ENCODE results near the gene ERC2. TPM values are rescaled to one million over a fixed set of nuclear protein-coding genes. Genes with fewer than 3 reads are reported as not detected.

ERC2 gene
- total RNA-seq, 1 donor from 2014 or later, result 7.4 TPM

DNA sequence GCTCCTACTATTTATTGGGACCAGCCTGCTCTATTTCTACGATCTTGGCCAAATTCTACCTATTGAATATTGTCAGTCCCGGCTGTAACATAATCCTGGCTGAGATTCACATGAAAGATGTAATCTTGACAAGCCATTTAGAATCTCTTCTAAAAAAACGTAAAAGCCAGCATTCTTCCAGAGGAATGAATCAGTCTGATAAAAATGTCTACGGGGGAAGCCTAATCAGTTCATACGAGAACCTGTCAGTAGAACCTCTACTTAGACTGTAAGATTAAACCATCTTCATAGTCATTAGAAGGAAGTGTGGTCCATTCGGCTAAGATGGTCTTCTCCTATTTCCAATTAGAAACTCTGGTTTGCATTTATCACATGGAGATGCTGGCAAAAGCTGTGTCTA lies 833.9 kb downstream of the ERC2 start:
- Histone ChIP-seq H3K4me3 (ENCODE audit: insufficient read depth, low read depth, low read length) (no peak overlapping the region), H4K20me1 (ENCODE audit: insufficient read depth, low read length) (no peaks in the 10 kb centered on the region), H3K27ac (ENCODE audit: low read depth, low read length) (no peak overlapping the region), H3K4me2 (ENCODE audit: low read length) (peak overlapping the region; percentile 1), H3K27me3 (ENCODE audit: insufficient read depth, low read length) (no peaks in the 10 kb centered on the region), H3K4me1 (ENCODE audit: insufficient read depth, low read length) (no peaks in the 10 kb centered on the region), H3K79me2 (ENCODE audit: insufficient read depth, low read length) (no peaks in the 10 kb centered on the region), H3K9me3 (ENCODE audit: insufficient read depth, low read depth, low read length) (no peaks in the 10 kb centered on the region), H2AFZ (ENCODE audit: low read depth, low read length) (no peak overlapping the region), H3K9ac (ENCODE audit: low read length) (no peak overlapping the region), H3K36me3 (ENCODE audit: insufficient read depth, low read length) (no peaks in the 10 kb centered on the region)
- Mint-ChIP-seq H3K27ac (ENCODE audit: unreplicated experiment) (peak overlapping the region; percentile 81), H3K9me3 (ENCODE audit: unreplicated experiment) (peaks cover 2% of the 10 kb centered on the region), H3K27me3 (ENCODE audit: low read depth, unreplicated experiment) (peaks cover 2% of the 10 kb centered on the region), H3K4me3 (ENCODE audit: unreplicated experiment) (peak overlapping the region; percentile 55), H3K36me3 (ENCODE audit: low read depth, unreplicated experiment) (no peaks in the 10 kb centered on the region), H3K4me1 (ENCODE audit: low read depth, unreplicated experiment) (peaks cover 14% of the 10 kb centered on the region)
- DNase-seq (ENCODE audit: low read depth) (peak; percentile 57), FAIRE-seq (no peak)
- TF ChIP-seq EZH2 (IDR thresholded peaks at IDR 0.05; ENCODE audit: insufficient read depth, low read length), result no peak
- TF ChIP-seq, protein P1, sequence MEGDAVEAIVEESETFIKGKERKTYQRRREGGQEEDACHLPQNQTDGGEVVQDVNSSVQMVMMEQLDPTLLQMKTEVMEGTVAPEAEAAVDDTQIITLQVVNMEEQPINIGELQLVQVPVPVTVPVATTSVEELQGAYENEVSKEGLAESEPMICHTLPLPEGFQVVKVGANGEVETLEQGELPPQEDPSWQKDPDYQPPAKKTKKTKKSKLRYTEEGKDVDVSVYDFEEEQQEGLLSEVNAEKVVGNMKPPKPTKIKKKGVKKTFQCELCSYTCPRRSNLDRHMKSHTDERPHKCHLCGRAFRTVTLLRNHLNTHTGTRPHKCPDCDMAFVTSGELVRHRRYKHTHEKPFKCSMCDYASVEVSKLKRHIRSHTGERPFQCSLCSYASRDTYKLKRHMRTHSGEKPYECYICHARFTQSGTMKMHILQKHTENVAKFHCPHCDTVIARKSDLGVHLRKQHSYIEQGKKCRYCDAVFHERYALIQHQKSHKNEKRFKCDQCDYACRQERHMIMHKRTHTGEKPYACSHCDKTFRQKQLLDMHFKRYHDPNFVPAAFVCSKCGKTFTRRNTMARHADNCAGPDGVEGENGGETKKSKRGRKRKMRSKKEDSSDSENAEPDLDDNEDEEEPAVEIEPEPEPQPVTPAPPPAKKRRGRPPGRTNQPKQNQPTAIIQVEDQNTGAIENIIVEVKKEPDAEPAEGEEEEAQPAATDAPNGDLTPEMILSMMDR (IDR thresholded peaks at IDR 0.05; ENCODE audit: insufficient read depth, low read depth, low read length), result no peak

DNA sequence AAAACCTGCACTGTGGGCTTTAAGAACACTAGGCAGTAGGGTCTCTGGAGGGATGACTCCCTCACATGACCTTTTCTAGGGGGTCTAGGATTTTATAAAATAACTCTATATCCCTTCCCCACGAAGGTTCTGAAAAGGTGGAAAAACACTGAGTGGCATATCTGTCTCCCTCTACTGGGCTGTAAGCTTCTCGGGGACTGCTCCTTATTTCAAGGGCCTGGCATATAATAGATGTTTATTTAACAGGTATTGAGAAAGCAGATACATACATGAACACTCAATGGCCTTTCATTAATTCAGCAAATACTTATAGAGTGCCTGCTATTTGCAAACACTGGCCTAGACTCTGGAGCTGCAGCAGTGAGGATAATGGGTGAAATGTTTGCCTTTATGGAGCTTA lies 834.9 kb downstream of the ERC2 start:
- no peak overlapping the region for H3K4me3 Mint-ChIP-seq (ENCODE audit: unreplicated experiment)
- Histone ChIP-seq H3K4me2 (ENCODE audit: low read length) (no peak overlapping the region), H3K9ac (ENCODE audit: low read length) (no peak overlapping the region), H3K4me3 (ENCODE audit: insufficient read depth, low read depth, low read length) (no peak overlapping the region), H3K4me1 (ENCODE audit: insufficient read depth, low read length) (no peaks in the 10 kb centered on the region), H3K36me3 (ENCODE audit: insufficient read depth, low read length) (no peaks in the 10 kb centered on the region), H3K27ac (ENCODE audit: low read depth, low read length) (no peak overlapping the region), H3K9me3 (ENCODE audit: insufficient read depth, low read depth, low read length) (no peaks in the 10 kb centered on the region), H2AFZ (ENCODE audit: low read depth, low read length) (no peak overlapping the region), H3K79me2 (ENCODE audit: insufficient read depth, low read length) (no peaks in the 10 kb centered on the region), H4K20me1 (ENCODE audit: insufficient read depth, low read length) (no peaks in the 10 kb centered on the region), H3K27me3 (ENCODE audit: insufficient read depth, low read length) (no peaks in the 10 kb centered on the region)
- DNase-seq (ENCODE audit: low read depth), result no peak
- H3K27me3 Mint-ChIP-seq (ENCODE audit: low read depth, unreplicated experiment), result peaks cover 2% of the 10 kb centered on the region
- peaks cover 2% of the 10 kb centered on the region for H3K9me3 Mint-ChIP-seq (ENCODE audit: unreplicated experiment)
- H3K27ac Mint-ChIP-seq (ENCODE audit: unreplicated experiment), result no peak overlapping the region
- peaks cover 14% of the 10 kb centered on the region for H3K4me1 Mint-ChIP-seq (ENCODE audit: low read depth, unreplicated experiment)
- FAIRE-seq, result no peak
- no peaks in the 10 kb centered on the region for H3K36me3 Mint-ChIP-seq (ENCODE audit: low read depth, unreplicated experiment)
- TF ChIP-seq, protein P1 (IDR thresholded peaks at IDR 0.05; ENCODE audit: insufficient read depth, low read depth, low read length), result no peak
- TF ChIP-seq EZH2 (IDR thresholded peaks at IDR 0.05; ENCODE audit: insufficient read depth, low read length), result no peak

DNA sequence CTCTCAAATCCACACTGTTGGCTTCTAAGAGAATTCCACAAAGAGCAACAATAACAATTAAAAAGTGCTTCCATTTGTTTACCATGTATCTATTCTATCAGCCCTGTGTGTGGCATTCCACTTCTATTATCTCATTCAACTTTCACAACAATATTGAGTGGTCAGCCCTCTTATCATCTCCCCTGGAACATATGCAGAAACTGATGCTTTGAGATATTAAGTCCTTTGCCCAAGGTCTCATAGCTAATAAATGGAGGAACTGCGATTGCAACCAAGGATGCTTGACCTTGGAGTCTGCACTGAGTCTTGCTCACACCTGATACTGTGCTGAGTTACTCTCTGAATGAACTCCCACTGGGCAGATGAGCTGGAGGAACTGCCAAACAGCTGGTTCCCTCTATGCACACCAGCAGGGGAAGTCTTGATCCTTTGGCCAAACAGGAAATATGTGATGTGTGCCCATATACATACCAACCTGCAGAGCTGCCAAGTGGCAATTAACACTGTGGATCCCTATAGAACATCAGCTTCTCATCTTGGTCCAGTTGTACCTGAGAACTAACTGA lies 836.4 kb downstream of the ERC2 start:
- Mint-ChIP-seq H3K27ac (ENCODE audit: unreplicated experiment) (no peak overlapping the region), H3K27me3 (ENCODE audit: low read depth, unreplicated experiment) (peaks cover 2% of the 10 kb centered on the region), H3K4me3 (ENCODE audit: unreplicated experiment) (no peak overlapping the region), H3K36me3 (ENCODE audit: low read depth, unreplicated experiment) (no peaks in the 10 kb centered on the region), H3K9me3 (ENCODE audit: unreplicated experiment) (no peaks in the 10 kb centered on the region), H3K4me1 (ENCODE audit: low read depth, unreplicated experiment) (peaks cover 14% of the 10 kb centered on the region)
- Histone ChIP-seq H3K4me1 (ENCODE audit: insufficient read depth, low read length) (no peaks in the 10 kb centered on the region), H3K4me3 (ENCODE audit: insufficient read depth, low read depth, low read length) (no peak overlapping the region), H3K9ac (ENCODE audit: low read length) (no peak overlapping the region), H3K9me3 (ENCODE audit: insufficient read depth, low read depth, low read length) (no peaks in the 10 kb centered on the region), H2AFZ (ENCODE audit: low read depth, low read length) (no peak overlapping the region), H3K27me3 (ENCODE audit: insufficient read depth, low read length) (no peaks in the 10 kb centered on the region), H3K27ac (ENCODE audit: low read depth, low read length) (no peak overlapping the region), H3K79me2 (ENCODE audit: insufficient read depth, low read length) (no peaks in the 10 kb centered on the region), H3K36me3 (ENCODE audit: insufficient read depth, low read length) (no peaks in the 10 kb centered on the region), H3K4me2 (ENCODE audit: low read length) (no peak overlapping the region), H4K20me1 (ENCODE audit: insufficient read depth, low read length) (no peaks in the 10 kb centered on the region)
- TF ChIP-seq, protein P1 (IDR thresholded peaks at IDR 0.05; ENCODE audit: insufficient read depth, low read depth, low read length), result no peak
- no peak for TF ChIP-seq EZH2 (IDR thresholded peaks at IDR 0.05; ENCODE audit: insufficient read depth, low read length)
- no peak for DNase-seq (ENCODE audit: low read depth)
- FAIRE-seq, result no peak

All from astrocyte (in vitro differentiated cells and primary cell).